T47D (cell line): ENCODE data around the gene CHST11.

Experiments used
- DNase-seq, 2 experiments: peaks; one replicate each; pipeline versions ENCODE4 v3.0.0 to v3.0.0-alpha.2; 2011 to 2012; ENCODE audit warnings: low read depth in 1 of 2, low spot score in 1 of 2
- JUND ChIP-seq: IDR thresholded peaks from 2 replicates; pipeline ENCODE4 v1.6.1; 2012; ENCODE audit warnings: low read depth
- in situ Hi-C: cut with HindIII; loops from 2 replicates; pipeline ENCODE4 v1.10.0; 2016; ENCODE audit warnings: low sequenced_read_pairs, low pct_unique_long_range_greater_than_20kb

CHST11 gene

GRCh38 chr12:104673294-104673693, 216.5 kb downstream of the CHST11 start:
- no peak for TF ChIP-seq JUND
- no peak for DNase-seq
- in situ Hi-C loops, result no loop called here

GRCh38 chr12:104673696-104674482, 217.1 kb downstream of the CHST11 start:
- in situ Hi-C loops, result no loop called here
- TF ChIP-seq JUND, result no peak
- DNase-seq, result no peak

GRCh38 chr12:104676636-104677035, 219.9 kb downstream of the CHST11 start:
- in situ Hi-C loops, result no loop called here
- TF ChIP-seq JUND, result no peak
- DNase-seq, result no peak

- peak; percentile 51 to 99 for DNase-seq
- in situ Hi-C loops, result no loop called here
- peak; percentile 63; the same call in 1 of the 2 replicates for TF ChIP-seq JUND
Measured at GRCh38 chr12:104677441-104678089, 220.8 kb downstream of the CHST11 start.

- in situ Hi-C loops, result no loop called here
- no peak for TF ChIP-seq JUND
- peak in 1 of 2 experiments; percentile 84 for DNase-seq
Measured at GRCh38 chr12:104680070-104680469, 223.3 kb downstream of the CHST11 start.

- no peak for TF ChIP-seq JUND
- in situ Hi-C loops, result no loop called here
Measured at GRCh38 chr12:104680491-104680890, 223.7 kb downstream of the CHST11 start.

GRCh38 chr12:104681012-104681690, 224.4 kb downstream of the CHST11 start:
- no peak for DNase-seq
- in situ Hi-C loops, result no loop called here
- no peak for TF ChIP-seq JUND

More at GRCh38 chr12:104680491-104680890, 223.7 kb downstream of the CHST11 start:
- no peak for DNase-seq

GRCh38 chr12:104682790-104683279, 226.1 kb downstream of the CHST11 start:
- TF ChIP-seq JUND, result no peak
- in situ Hi-C loops, result no loop called here
- DNase-seq, result peak in 1 of 2 experiments; percentile 53

GRCh38 chr12:104683831-104684503, 227.2 kb downstream of the CHST11 start:
- in situ Hi-C loops, result no loop called here
- no peak for TF ChIP-seq JUND
- no peak for DNase-seq

GRCh38 chr12:104684884-104685283, 228.1 kb downstream of the CHST11 start:
- in situ Hi-C loops, result no loop called here
- no peak for DNase-seq
- no peak for TF ChIP-seq JUND

GRCh38 chr12:104685366-104685765, 228.6 kb downstream of the CHST11 start:
- no peak for DNase-seq
- in situ Hi-C loops, result no loop called here
- no peak for TF ChIP-seq JUND

GRCh38 chr12:104686196-104686595, 229.4 kb downstream of the CHST11 start:
- in situ Hi-C loops, result no loop called here
- DNase-seq, result no peak
- no peak for TF ChIP-seq JUND
